NB4 (cell line): ENCODE measurements around the gene CYLD.

ENCODE experiments used
- DNase-seq: peaks from one replicate; pipeline ENCODE4 v3.0.0; 2010; ENCODE audit warnings: low read depth
- H3K4me3 ChIP-seq: one replicate; pipeline ENCODE4 v1.5.1; 2011; ENCODE audit warnings: mild to moderate bottlenecking, low read depth, low read length, moderate library complexity
- CTCF ChIP-seq: IDR thresholded peaks from one replicate; pipeline ENCODE4 v1.5.1; 2012; ENCODE audit warnings: low read depth, low read length
- MYC ChIP-seq: IDR thresholded peaks from 2 replicates; pipeline ENCODE4 v1.6.1; 2011; ENCODE audit warnings: low read depth, low read length
- POLR2A ChIP-seq: IDR thresholded peaks from 2 replicates; pipeline ENCODE4 v1.6.1; 2011; ENCODE audit warnings: mild to moderate bottlenecking; ENCODE audit not compliant: insufficient read length; ENCODE audit errors: extremely low read depth
- TF ChIP-seq, protein P1 (sequence below): IDR thresholded peaks from 2 replicates; pipeline ENCODE4 v1.6.1; 2011; ENCODE audit warnings: low read depth, low read length

CYLD gene

GRCh38 chr16:50741781-50742575 is at the start of gene CYLD:
Gene CYLD (plus strand): TSS chr16:50742086. CDS start chr16:50749699, 7,613 bp downstream.
- H3K4me3 ChIP-seq: peak within 1 kb of the TSS; percentile 71
- DNase-seq: peak; percentile 100
- TF ChIP-seq, protein P1, sequence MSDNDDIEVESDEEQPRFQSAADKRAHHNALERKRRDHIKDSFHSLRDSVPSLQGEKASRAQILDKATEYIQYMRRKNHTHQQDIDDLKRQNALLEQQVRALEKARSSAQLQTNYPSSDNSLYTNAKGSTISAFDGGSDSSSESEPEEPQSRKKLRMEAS: peak; percentile 55
- TF ChIP-seq CTCF: no peak
- peak; percentile 25 for TF ChIP-seq POLR2A
- no peak for TF ChIP-seq MYC

DNA sequence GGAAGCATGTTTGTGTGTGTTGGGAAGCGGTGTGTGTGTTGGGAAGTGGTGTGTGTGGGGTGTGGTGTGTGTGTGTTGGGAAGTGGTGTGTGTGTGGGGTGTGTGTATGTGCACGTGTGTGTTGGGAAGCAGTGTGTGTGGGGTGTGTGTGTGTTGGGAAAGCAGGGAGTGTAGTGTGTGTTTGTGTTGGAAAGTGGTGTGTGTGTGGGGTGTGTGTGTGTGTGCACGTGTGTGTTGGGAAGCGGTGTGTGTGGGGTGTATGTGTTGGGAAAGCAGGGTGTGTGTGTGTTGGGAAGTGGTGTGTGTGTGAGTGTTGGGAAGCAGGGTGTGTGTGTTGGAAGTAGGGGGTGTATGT is 49.3 kb upstream of the CYLD start:
- no peak overlapping the region for H3K4me3 ChIP-seq
- TF ChIP-seq, protein P1: no peak
- no peak for TF ChIP-seq POLR2A
- no peak for TF ChIP-seq CTCF
- TF ChIP-seq MYC: no peak
- no peak for DNase-seq

DNA sequence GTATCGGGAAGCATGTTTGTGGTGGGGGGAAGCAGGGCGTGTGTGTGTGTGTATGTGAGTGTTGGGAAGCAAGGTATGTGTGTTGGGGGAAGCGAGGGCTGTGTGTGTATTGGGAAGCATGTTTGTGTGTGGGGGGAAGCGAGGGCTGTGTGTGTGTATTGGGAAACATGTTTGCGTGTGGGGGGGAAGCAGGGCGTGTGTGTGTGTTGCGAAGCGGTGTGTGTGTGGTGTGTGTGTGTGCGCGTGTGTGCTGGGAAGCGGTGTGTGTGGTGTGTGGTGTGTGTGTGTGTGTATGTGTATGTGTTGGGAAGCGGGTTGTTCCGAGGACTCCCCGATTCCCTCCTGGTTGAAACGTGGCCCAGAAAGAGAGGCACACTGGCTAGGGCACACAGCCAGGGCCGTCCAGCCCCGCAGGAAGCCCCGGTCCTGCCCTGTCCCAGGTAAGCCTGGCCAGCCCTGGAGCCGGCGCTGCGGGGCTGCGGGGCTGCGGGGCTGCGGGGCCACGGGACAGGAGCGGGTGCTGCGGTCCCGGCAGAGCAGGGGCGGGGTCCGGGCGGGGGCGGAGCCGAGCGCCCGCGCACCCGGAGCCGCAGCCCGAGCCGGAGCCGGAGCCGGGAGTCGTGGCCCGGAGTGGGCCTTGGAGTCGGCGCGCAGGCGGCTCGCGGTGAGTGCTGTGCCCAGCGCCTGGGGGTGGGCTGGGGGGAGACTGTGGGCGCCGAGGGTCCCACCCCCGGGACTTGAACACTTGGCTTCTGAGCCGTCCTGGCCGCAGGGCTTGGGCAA is 48.7 kb upstream of the CYLD start, which contains the start of gene NOD2:
Gene NOD2 (plus strand): TSS at position 608 of the 783 bp plus-strand sequence. CDS start 5,890 bp downstream, outside the sequence.
- H3K4me3 ChIP-seq: peak within 1 kb of the TSS; percentile 37
- peak; percentile 48 for DNase-seq
- TF ChIP-seq, protein P1: no peak
- TF ChIP-seq MYC: no peak
- TF ChIP-seq CTCF: no peak
- no peak for TF ChIP-seq POLR2A

GRCh38 chr16:50694206-50694605 is 47.7 kb upstream of the CYLD start:
- no peak for DNase-seq
- no peak for TF ChIP-seq CTCF
- TF ChIP-seq, protein P1: no peak
- TF ChIP-seq MYC: no peak
- TF ChIP-seq POLR2A: no peak
- H3K4me3 ChIP-seq: no peak overlapping the region

- no peak for TF ChIP-seq POLR2A
- no peak for TF ChIP-seq CTCF
- TF ChIP-seq MYC: no peak
- TF ChIP-seq, protein P1: no peak
- no peak overlapping the region for H3K4me3 ChIP-seq
- DNase-seq: peak; percentile 84
Observed at GRCh38 chr16:50695017-50696000, 46.6 kb upstream of the CYLD start.
